Pancreas (tissue), 10 donors: ENCODE data around the gene ASRGL1. TPM values are rescaled to one million over a fixed set of nuclear protein-coding genes. Genes with fewer than 3 reads are reported as not detected.

Experiments
- ATAC-seq, 4 donors: fragments of 200-7000 bp; cut with Tn5 transposase; one replicate each; pipeline versions ENCODE4 v1.8.0 to v1.9.1; 2020; ENCODE audit warnings: mild to moderate bottlenecking in 4 of 4, moderate library complexity in 4 of 4
- DNase-seq, 6 donors: peaks; one replicate each; pipeline ENCODE4 v3.0.0-alpha.2; 2020
- FAIRE-seq: peaks from 2 replicates; lab custom pipeline; 2012; peaks lifted over from hg19 to GRCh38; lab: Jason Lieb, UNC
- H3K27ac ChIP-seq, 4 donors: fragments of 200-600 bp; sonication (generic); 1 replicate in 3 of 4; 2 replicates in 1 of 4; pipeline versions ENCODE4 v1.5.0 to v1.8.0; 2020
- H3K27me3 ChIP-seq, 4 donors: fragments of 200-600 bp; one replicate each; pipeline ENCODE4 v1.8.0; 2021
- H3K36me3 ChIP-seq, 3 donors: fragments of 200-600 bp; sonication (generic) in 1 of 3; one replicate each; pipeline versions ENCODE4 v1.5.0 to v1.8.0; 2020 to 2021
- H3K4me1 ChIP-seq, 3 donors: fragments of 200-600 bp; one replicate each; pipeline ENCODE4 v1.8.0; 2021
- H3K4me3 ChIP-seq, 4 donors: fragments of 200-600 bp; sonication (generic) in 2 of 4; one replicate each; pipeline versions ENCODE4 v1.5.0 to v1.8.0; 2020 to 2021
- H3K9me3 ChIP-seq, 4 donors: fragments of 200-600 bp; one replicate each; pipeline ENCODE4 v1.8.0; 2021
- CTCF ChIP-seq, 4 donors: fragments of 200-600 bp; sonication (generic) in 3 of 4; IDR thresholded peaks; one replicate each; pipeline versions ENCODE4 v1.5.0 to v1.8.0; 2021; ENCODE audit warnings: antibody characterized with exemption in 4 of 4
- WGBS, 2 donors: extraction: QIAGEN DNeasy Blood & Tissue Kit; methylation state at CpG; one replicate each; pipeline ENCODE4 v1.1.7; 2013; 5-methylcytosine and 5-hydroxymethylcytosine counted together
- intact Hi-C, 3 donors: fragments of 100-400 bp; cut with DNase I; formaldehyde crosslinking; loops; one replicate each; pipeline versions ENCODE4 v1.11.1 to v1.14.2; 2022
- polyA plus RNA-seq, 2 donors: library from polyadenylated mRNA; stranded (reverse); fragments of 200-250 nt; gene quantifications; one replicate each; pipeline ENCODE4 v1.2.3, GENCODE V29; 2013
- total RNA-seq, 6 donors: library from RNA; stranded (reverse); fragmentation: NEBNext Ultra II Directional in 4 of 6; extraction: Animal tissue kit (Norgen Biotek cat#: 25700) in 4 of 6; gene quantifications; one replicate each; pipeline versions ENCODE4 v1.2.1 to v1.2.4, GENCODE V29; 2021 to 2023
- donor health status: healthy with polysubstance abuse.
- donor health status: DM: no; HTN: no; CAD: no; lungs with moderate emphysema.
- donor health status: DM: no; HTN: no; CAD: no.
- donor health status: control.
- donor health status: control.
- donor health status: Bipolar disorder and iron deficiency.
- donor health status: DM: yes; HTN: yes; CAD: no.
- donor health status: DM: no; HTN: no; CAD: no.
- donor health status: DM: no; HTN: no; CAD: no.
- donor health status: DM: yes; HTN: yes; CAD: no.

ASRGL1 gene
- total and polyA plus RNA-seq, 8 donors = 8.1 to 26.5 (median 12.4) TPM

DNA sequence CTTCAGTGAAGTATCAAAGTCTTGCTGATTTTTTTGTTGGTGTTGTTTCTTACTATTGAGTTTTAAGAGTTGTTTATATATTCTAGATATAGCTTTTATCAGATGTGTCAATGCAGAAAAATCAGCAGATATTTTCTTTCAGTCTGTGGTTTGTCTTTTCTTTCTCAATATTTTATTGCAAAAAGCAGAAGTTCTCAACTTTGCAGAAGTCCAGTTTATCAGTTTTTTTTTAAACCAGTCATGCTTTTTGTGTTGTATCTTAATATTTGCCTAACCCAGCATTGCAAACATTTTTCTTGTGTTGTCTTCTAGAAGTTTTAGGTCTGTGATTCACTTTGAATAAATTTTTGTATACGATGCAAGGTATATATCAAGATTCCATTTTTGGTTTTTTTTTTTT is 7.0 kb downstream of the ASRGL1 start:
- WGBS, 2 donors = 81 to 95% methylated on average over 1 of the region's 1 CpG
- no peak overlapping the region for H3K4me3 ChIP-seq

GRCh38 chr11:62345861-62346260 is 8.6 kb downstream of the ASRGL1 start:
- WGBS, 2 donors = 81 to 84% methylated on average over 6 of the region's 6 CpGs
- FAIRE-seq = no peak
- Histone ChIP-seq H3K4me3 (no peak overlapping the region), H3K27ac (no peak overlapping the region), H3K27me3 (no peaks in the 10 kb centered on the region), H3K9me3 (no peaks in the 10 kb centered on the region), H3K4me1 (peaks cover 0 to 1% (median under 1%) of the 10 kb centered on the region in 3 donors), H3K36me3 (no peaks in the 10 kb centered on the region)
- no peak for TF ChIP-seq CTCF (IDR thresholded peaks at IDR 0.05)
- intact Hi-C loops = no loop called here
- DNase-seq = no peak
- ATAC-seq = no peak

More for the DNA sequence above, 7.0 kb downstream of the ASRGL1 start:
- intact Hi-C loops = no loop called here
- H3K36me3 ChIP-seq = no peaks in the 10 kb centered on the region
- no peaks in the 10 kb centered on the region for H3K27me3 ChIP-seq
- H3K27ac ChIP-seq = no peak overlapping the region
- ATAC-seq (no peak), FAIRE-seq (no peak), DNase-seq (no peak)
- peaks cover 0 to 12% (median 10%) of the 10 kb centered on the region in 3 donors for H3K4me1 ChIP-seq
- H3K9me3 ChIP-seq = no peaks in the 10 kb centered on the region
- no peak for TF ChIP-seq CTCF (IDR thresholded peaks at IDR 0.05)

DNA sequence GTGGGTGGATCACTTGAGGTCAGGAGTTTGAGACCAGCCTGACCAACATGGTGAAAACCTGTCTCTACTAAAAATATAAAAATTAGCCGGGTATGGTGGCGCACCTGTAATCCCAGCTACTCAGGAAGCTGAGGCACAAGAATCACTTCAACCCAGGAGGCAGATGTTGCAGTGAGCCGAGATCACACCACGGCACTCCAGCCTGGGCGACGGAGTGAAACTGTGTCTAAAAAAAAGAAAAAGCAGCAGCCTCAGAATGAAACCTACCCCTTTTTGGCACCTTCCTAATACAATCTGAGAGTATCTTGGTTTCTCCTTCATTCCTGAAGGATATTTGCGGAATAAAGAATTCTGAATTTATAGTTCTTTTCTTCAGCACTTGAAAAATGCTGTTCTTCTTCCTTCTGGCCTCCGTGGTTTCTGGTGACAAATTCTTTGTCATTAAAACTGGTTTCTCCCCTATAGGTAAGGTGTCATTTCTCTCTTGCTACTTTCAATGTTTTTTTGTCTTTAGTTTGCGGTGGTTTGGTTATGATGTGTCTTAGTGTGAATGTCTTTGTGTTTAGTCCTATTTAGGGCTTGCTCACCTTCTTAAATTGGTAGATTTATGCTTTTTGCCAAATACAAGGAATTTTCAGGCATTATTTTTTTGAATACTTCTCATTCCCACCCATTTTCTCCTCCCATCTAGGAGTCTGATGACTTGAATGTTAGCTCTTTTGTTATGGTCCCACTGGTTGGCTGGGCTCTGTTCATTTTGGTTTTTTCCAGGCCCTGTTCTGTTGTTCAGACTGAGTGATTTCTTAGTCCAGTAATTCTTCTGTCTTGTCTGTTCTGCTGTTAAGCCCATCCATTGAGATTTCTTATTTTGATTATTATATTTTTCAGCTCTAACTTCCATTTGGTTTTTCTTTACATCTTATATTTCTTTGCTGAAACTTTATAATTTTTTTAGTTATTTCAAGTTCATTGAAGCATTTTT is 15.4 kb downstream of the ASRGL1 start:
- Histone ChIP-seq H3K36me3 (no peaks in the 10 kb centered on the region), H3K4me3 (no peak overlapping the region), H3K4me1 (peaks cover 0 to 13% (median 10%) of the 10 kb centered on the region in 3 donors), H3K9me3 (no peaks in the 10 kb centered on the region), H3K27me3 (no peaks in the 10 kb centered on the region), H3K27ac (no peak overlapping the region)
- FAIRE-seq (no peak), ATAC-seq (no peak), DNase-seq (no peak)
- intact Hi-C loops = no loop called here
- WGBS, 2 donors = 94 to 96% methylated on average over 9 of the region's 9 CpGs
- no peak for TF ChIP-seq CTCF (IDR thresholded peaks at IDR 0.05)

DNA sequence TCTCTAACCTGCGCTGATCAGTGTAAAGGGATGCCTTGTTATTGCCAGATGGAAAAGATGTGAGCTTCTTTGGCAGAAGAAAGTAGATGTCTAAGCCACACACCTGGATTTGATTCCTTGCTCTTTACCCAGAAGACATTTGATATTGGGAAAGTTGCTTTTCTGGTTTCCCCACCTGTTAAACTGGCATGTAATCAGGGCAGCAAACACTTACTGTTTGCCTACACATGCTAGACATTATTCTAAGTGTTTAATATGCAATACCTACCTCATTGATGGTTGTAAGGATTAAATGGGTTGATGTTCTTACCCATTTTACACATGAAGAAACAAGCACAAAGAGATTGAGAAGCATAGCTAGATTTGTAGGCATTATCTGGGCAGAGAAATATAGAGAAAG is 16.6 kb downstream of the ASRGL1 start:
- no peaks in the 10 kb centered on the region for H3K9me3 ChIP-seq
- ATAC-seq (peak; percentile 76 to 95 (median 88)), DNase-seq (peak in 2 of 6 donors; percentile 39 to 40), FAIRE-seq (no peak)
- no peak overlapping the region for H3K27ac ChIP-seq
- TF ChIP-seq CTCF (IDR thresholded peaks at IDR 0.05) = no peak
- no peak overlapping the region for H3K4me3 ChIP-seq
- H3K4me1 ChIP-seq = peaks cover 0 to 13% (median 10%) of the 10 kb centered on the region in 3 donors
- no peaks in the 10 kb centered on the region for H3K36me3 ChIP-seq
- H3K27me3 ChIP-seq = no peaks in the 10 kb centered on the region
- intact Hi-C loops = no loop called here
- WGBS, 2 donors = 27 to 51% methylated on average over 1 of the region's 1 CpG

- Histone ChIP-seq H3K27ac (no peak overlapping the region), H3K4me1 (peaks cover 0 to 13% (median 10%) of the 10 kb centered on the region in 3 donors), H3K4me3 (no peak overlapping the region), H3K27me3 (no peaks in the 10 kb centered on the region), H3K9me3 (no peaks in the 10 kb centered on the region), H3K36me3 (no peaks in the 10 kb centered on the region)
- FAIRE-seq (no peak), ATAC-seq (no peak), DNase-seq (no peak)
- TF ChIP-seq CTCF (IDR thresholded peaks at IDR 0.05) = no peak
- WGBS, 2 donors = 95 to 97% methylated on average over 6 to 7 of the region's 7 CpGs
- intact Hi-C loops = no loop called here
These were observed 21.0 kb downstream of the ASRGL1 start for GRCh38 chr11:62358273-62358672.
